Testis (tissue), 2 donors: ENCODE results near the gene GPR17.

Experiments
- CTCF ChIP-seq, 3 experiments: fragments of 450-650 bp in 2 of 3; fragments of 200-600 bp in 1 of 3; sonication (generic) in 1 of 3; IDR thresholded peaks; one replicate each; pipeline ENCODE4 v1.5.1; 2016 to 2019; ENCODE audit warnings: antibody characterized with exemption in 3 of 3, mild to moderate bottlenecking in 2 of 3, moderate library complexity in 1 of 3
- POLR2A ChIP-seq: fragments of 450-650 bp; IDR thresholded peaks from one replicate; pipeline ENCODE4 v1.6.1; 2017; ENCODE audit warnings: antibody characterized with exemption, mild to moderate bottlenecking, moderate library complexity

- TF ChIP-seq CTCF (IDR thresholded peaks at IDR 0.05) (no peak), POLR2A (no peak)
Measured at GRCh38 chr2:127659408-127660290, 13.7 kb downstream of the GPR17 start.
